Pons (tissue), 1 donor: ENCODE results near the gene GFPT2.

Source experiments
- DNase-seq: peaks from one replicate; pipeline ENCODE4 v3.0.0-alpha.2; 2016; ENCODE audit warnings: low spot score

GFPT2 gene

DNA sequence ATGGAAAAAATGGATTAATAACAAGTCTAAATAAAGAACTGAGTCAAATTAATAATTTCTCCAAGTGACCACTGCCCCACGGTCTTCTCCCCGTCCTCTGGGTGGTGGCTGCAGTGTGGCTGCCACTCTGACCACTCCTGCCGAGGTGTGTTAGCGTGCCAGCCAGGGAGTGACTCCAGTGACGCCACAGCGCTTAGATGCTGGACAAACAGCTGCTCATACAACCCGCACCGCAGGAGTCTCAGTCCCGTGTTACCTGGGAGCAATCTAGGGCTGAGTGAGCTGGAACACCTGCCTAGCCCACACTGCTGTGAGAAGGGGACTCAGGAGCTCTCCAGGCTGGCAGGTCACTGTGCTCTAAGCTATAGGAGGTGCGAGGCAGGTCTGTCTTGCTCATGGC, 71.4 kb downstream of the GFPT2 start:
- no peak for DNase-seq

DNA sequence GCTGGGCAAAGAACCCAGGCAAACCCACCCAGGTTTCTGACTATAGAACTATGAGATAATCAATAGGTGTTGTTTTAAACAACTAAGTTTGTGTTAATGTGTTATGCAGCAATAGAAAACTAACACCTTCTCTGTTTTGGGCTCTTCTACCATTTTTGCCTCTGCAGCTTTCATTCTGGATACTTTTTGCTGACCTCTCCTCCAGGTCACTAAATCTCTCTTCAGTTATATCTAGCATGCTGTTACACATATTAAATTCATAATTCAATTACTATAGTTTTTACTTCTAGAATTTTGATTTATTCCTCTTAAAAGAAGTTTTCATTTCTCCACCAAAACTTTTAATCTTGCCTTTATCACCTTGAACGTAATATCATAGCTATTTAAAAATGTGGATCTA, 78.4 kb downstream of the GFPT2 start:
- no peak for DNase-seq

DNA sequence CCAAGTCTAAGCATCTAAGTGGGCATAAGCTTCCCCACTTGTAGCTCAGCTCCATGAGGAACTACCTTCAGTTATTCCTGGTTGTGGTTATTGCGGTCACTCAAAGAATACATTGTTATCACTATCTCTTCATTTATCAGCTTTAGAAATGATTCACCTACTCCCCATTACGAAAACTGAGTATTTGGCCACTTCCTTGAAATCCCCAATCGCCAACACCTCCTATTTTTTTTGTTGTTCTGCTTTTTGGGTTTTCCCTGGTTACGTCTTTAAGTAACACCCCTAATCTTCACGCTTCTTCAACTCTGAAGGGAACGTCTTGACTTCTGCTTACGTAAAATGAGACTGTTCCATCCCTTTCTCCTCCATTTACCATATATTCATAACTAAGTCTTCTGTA, 81.9 kb downstream of the GFPT2 start:
- DNase-seq = no peak

DNA sequence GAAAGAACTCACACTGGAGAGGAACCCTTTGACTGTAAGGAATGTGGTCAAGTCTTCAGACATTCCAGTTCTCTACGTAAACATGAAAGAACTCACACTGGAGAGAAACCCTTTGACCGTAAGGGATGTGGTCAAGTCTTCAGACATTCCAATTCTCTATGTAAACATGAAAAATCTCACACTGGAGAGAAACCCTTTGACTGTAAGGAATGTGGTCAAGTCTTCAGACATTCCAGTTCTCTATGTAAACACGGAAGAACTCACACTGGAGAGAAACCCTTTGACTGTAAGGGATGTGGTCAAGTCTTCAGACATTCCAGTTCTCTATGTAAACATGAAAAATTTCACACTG, 93.9 kb downstream of the GFPT2 start:
- DNase-seq = no peak

DNA sequence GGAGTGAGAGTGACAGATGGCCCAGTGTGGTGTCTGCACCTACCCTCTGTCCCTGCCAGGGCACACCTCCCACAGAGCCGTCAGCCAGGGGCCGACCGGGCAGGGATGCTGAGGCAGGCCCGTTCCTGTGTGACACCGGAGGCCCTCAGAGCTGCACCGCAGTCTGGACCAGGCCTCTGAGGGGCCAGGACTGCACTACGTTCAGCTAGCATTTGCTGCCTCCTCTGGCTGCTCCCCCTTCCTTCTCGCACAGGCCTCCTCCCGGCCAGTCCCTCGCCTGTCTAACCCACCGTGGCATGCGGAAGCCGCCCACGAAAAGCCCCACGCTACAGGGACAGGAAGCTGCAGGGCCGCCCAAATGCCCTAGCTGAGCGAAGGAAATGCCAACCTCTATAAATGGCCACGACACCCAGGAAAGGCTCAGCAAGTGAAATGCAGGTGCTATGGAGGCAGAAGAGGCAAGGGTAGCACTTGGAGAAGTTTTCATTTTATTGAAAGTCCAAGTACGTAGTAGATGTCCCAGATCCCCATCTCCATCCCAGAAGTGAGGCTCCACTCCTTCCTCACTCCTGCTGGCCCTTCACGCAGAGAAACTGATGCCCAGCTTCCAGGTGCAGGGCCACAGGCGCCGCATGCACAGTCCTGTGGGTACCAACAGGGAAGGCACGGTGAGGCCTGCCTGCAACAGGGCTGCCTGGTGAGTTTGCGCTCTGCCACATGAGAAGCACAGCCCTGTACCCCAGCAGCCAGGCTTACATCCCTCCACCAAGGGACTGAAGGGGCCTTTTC, 99.9 kb downstream of the GFPT2 start:
- DNase-seq = no peak

DNA sequence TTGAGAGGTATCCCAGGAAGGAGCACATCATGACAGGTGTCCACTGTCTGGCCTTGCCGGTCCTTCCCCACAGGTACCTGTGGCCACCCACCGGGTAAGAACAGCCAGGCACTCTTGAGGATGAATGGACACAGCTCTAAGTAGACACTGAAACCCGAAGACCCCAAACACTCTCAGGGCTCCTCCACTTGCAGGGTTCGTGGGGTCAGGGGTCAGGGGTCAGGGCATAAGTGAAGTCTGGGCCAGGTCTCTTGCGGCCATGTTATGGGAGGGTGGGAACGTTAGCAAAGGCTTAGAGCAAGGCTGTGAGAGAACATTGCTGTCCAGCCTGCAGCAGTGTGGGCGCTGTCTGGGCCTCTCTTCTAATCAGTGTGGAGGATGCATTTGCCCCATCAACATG, 101.2 kb downstream of the GFPT2 start:
- no peak for DNase-seq

DNA sequence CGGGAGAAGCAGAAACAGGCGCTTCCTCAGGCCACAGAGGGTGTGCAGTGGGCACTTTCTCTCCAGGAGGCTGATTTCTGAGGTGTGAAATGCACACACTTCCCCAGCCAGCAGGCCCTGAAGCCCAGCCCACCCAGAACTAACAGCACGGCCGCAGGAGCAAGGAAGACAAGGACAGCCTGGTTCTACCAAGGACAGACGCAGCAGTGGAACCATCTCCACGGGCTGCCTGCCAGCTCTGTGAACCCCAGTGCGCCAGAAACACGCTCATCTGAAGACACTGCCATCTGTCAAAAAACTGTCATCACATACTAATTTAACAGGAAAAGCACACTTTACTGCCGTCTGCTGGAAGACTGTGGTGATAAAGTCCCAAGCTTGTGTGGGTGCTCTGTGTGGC, 102.0 kb downstream of the GFPT2 start:
- no peak for DNase-seq
